A549 (cell line): ENCODE data around the gene ZNF423. TPM values are rescaled to one million over a fixed set of nuclear protein-coding genes. Genes with fewer than 3 reads are reported as not detected.

Experiments
- ATAC-seq, 2 experiments: fragments of 200-7000 bp in 1 of 2; fragments of >200 bp in 1 of 2; cut with Nextera tagmentation in 1 of 2; cut with Tn5 transposase in 1 of 2; 3 replicates each; pipeline versions ENCODE4 v1.8.0 to v1.9.1; 2018 to 2020; ENCODE audit warnings: mild to moderate bottlenecking in 1 of 2, moderate library complexity in 1 of 2
- CTCF ChIA-PET: fragments of 300-600 bp; sonication (Branson Sonifier 250); formaldehyde crosslinking; extraction: SDS; loops from one replicate; lab custom pipeline; 2021; ENCODE audit warnings: antibody characterized with exemption, inconsistent platforms; lab: Yijun Ruan, JAX
- POLR2A ChIA-PET: fragments of 350-600 bp; formaldehyde crosslinking; extraction: SDS; loops from one replicate; lab custom pipeline; 2021; ENCODE audit warnings: antibody characterized with exemption, inconsistent platforms; lab: Yijun Ruan, JAX
- DNase-seq, 2 experiments: peaks; one replicate each; pipeline versions ENCODE4 v3.0.0 to v3.0.0-alpha.2; 2011 to 2016; ENCODE audit warnings: low read depth in 1 of 2, low spot score in 1 of 2
- FAIRE-seq: peaks from 2 replicates; lab custom pipeline; 2011; peaks lifted over from hg19 to GRCh38; lab: Jason Lieb, UNC
- H3K27ac ChIP-seq, 2 experiments: fragments of >200 bp; sonication (Bioruptor Twin); formaldehyde crosslinking; 3 replicates each; pipeline ENCODE4 v1.5.1; 2016 to 2017
- H3K4me1 ChIP-seq: fragments of >200 bp; sonication (Bioruptor Twin); formaldehyde crosslinking; 3 replicates; pipeline ENCODE4 v1.6.1; 2016
- H3K4me2 ChIP-seq: fragments of >200 bp; sonication (Bioruptor Twin); formaldehyde crosslinking; 3 replicates; pipeline ENCODE4 v1.6.1; 2016
- H3K4me3 ChIP-seq: fragments of >200 bp; sonication (Bioruptor Twin); formaldehyde crosslinking; 3 replicates; pipeline ENCODE4 v1.5.1; 2016
- H3K9me3 ChIP-seq: fragments of >200 bp; sonication (Bioruptor Twin); formaldehyde crosslinking; 3 replicates; pipeline ENCODE4 v1.6.1; 2016
- CHD4 ChIP-seq: fragments of 200-600 bp; sonication (generic); IDR thresholded peaks from 2 replicates; pipeline ENCODE4 v1.6.1; 2016; ENCODE audit warnings: antibody characterized with exemption, mild to moderate bottlenecking, borderline replicate concordance
- CTCF ChIP-seq: fragments of >200 bp; sonication (Bioruptor Twin); formaldehyde crosslinking; IDR thresholded peaks from 3 replicates; pipeline ENCODE4 v1.5.1; 2016
- EHF ChIP-seq: fragments of 250-450 bp; sonication (Bioruptor Pico); IDR thresholded peaks from 2 replicates; pipeline ENCODE4 v1.5.0; 2020; ENCODE audit warnings: mild to moderate bottlenecking
- EP300 ChIP-seq, 2 experiments: fragments of >200 bp; sonication (Bioruptor Twin); formaldehyde crosslinking; IDR thresholded peaks; 2 replicates in 1 of 2; 3 replicates in 1 of 2; pipeline ENCODE4 v1.6.1; 2016 to 2017
- HES2 ChIP-seq: fragments of >200 bp; sonication (Bioruptor Twin); formaldehyde crosslinking; IDR thresholded peaks from 2 replicates; pipeline ENCODE4 v1.6.1; 2016
- HOXB5 ChIP-seq: fragments of 250-450 bp; sonication (Bioruptor Pico); IDR thresholded peaks from 2 replicates; pipeline ENCODE4 v1.5.0; 2020; ENCODE audit warnings: mild to moderate bottlenecking, moderate library complexity
- JUN ChIP-seq, 2 experiments: fragments of >200 bp; sonication (Bioruptor Twin); formaldehyde crosslinking; IDR thresholded peaks; 2 replicates in 1 of 2; 3 replicates in 1 of 2; pipeline ENCODE4 v1.6.1; 2016 to 2017
- JUNB ChIP-seq: fragments of >200 bp; sonication (Bioruptor Twin); formaldehyde crosslinking; IDR thresholded peaks from 2 replicates; pipeline ENCODE4 v1.6.1; 2016
- KDM1A ChIP-seq: fragments of 200-600 bp; sonication (generic); IDR thresholded peaks from 2 replicates; pipeline ENCODE4 v1.6.1; 2016; ENCODE audit warnings: low read depth, mild to moderate bottlenecking
- KDM5A ChIP-seq: fragments of 200-600 bp; sonication (generic); IDR thresholded peaks from 2 replicates; pipeline ENCODE4 v1.6.1; 2016; ENCODE audit warnings: antibody characterized with exemption, mild to moderate bottlenecking
- MAFK ChIP-seq: fragments of 450-650 bp; IDR thresholded peaks from 2 replicates; pipeline ENCODE4 v1.6.1; 2014; ENCODE audit not compliant: partially characterized antibody
- PHF8 ChIP-seq: fragments of 200-600 bp; sonication (generic); IDR thresholded peaks from 2 replicates; pipeline ENCODE4 v1.6.1; 2016; ENCODE audit warnings: low read depth, mild to moderate bottlenecking, antibody characterized with exemption, moderate library complexity, borderline replicate concordance
- POLR2AphosphoS2 ChIP-seq: conservative IDR thresholded peaks from 2 replicates; pipeline ENCODE4 v1.6.1; 2012; ENCODE audit warnings: low read length, improper control_type of control experiment, inconsistent platforms
- RAD21 ChIP-seq, 2 experiments: fragments of >200 bp in 1 of 2; sonication (Bioruptor Twin) in 1 of 2; formaldehyde crosslinking in 1 of 2; IDR thresholded peaks in 1 of 2; conservative IDR thresholded peaks in 1 of 2; 2 replicates in 1 of 2; 3 replicates in 1 of 2; pipeline ENCODE4 v1.6.1; 2012 to 2018; ENCODE audit warnings: inconsistent platforms in 1 of 2
- RFX5 ChIP-seq: fragments of 450-650 bp; IDR thresholded peaks from 2 replicates; pipeline ENCODE4 v1.7.1; 2014; ENCODE audit warnings: antibody characterized with exemption, mild to moderate bottlenecking, moderate library complexity
- RNF2 ChIP-seq: fragments of 200-600 bp; sonication (generic); IDR thresholded peaks from 2 replicates; pipeline ENCODE4 v1.6.1; 2016; ENCODE audit warnings: low read depth, mild to moderate bottlenecking, antibody characterized with exemption, moderate library complexity, borderline replicate concordance
- SMC3 ChIP-seq: fragments of >200 bp; sonication (Bioruptor Twin); formaldehyde crosslinking; IDR thresholded peaks from 3 replicates; pipeline ENCODE4 v1.6.1; 2018; ENCODE audit warnings: inconsistent platforms
- ZFP36 ChIP-seq: fragments of 450-650 bp; IDR thresholded peaks from 2 replicates; pipeline ENCODE4 v1.6.1; 2014; ENCODE audit warnings: borderline replicate concordance; ENCODE audit not compliant: partially characterized antibody
- WGBS: methylation state at CpG from one replicate; pipeline ENCODE4 v1.1.6; 2017; ENCODE audit errors: missing lambda C conversion rate; 5-methylcytosine and 5-hydroxymethylcytosine counted together
- polyA plus RNA-seq, 4 experiments: library from polyadenylated mRNA; depleted of rRNA in 3 of 4; stranded (reverse); fragments of >200 nt; fragmentation: RNase III in 1 of 4; extraction: RNeasy Plus Mini Kit Qiagen cat#74134 plus additional on column Dnase treatment in 1 of 4; gene quantifications; 2 replicates in 3 of 4; 3 replicates in 1 of 4; pipeline ENCODE4 v1.2.3, GENCODE V29; 2011 to 2017
- TF ChIP-seq, protein P1 (sequence below): fragments of 200-600 bp; sonication (generic); IDR thresholded peaks from 2 replicates; pipeline ENCODE4 v1.6.1; 2016; ENCODE audit warnings: antibody characterized with exemption, mild to moderate bottlenecking, moderate library complexity

The ZNF423 gene
- polyA plus RNA-seq, 2 of the 4 experiments (the other 2 are of a cell fraction) = 0.04 to 0.10 TPM

DNA sequence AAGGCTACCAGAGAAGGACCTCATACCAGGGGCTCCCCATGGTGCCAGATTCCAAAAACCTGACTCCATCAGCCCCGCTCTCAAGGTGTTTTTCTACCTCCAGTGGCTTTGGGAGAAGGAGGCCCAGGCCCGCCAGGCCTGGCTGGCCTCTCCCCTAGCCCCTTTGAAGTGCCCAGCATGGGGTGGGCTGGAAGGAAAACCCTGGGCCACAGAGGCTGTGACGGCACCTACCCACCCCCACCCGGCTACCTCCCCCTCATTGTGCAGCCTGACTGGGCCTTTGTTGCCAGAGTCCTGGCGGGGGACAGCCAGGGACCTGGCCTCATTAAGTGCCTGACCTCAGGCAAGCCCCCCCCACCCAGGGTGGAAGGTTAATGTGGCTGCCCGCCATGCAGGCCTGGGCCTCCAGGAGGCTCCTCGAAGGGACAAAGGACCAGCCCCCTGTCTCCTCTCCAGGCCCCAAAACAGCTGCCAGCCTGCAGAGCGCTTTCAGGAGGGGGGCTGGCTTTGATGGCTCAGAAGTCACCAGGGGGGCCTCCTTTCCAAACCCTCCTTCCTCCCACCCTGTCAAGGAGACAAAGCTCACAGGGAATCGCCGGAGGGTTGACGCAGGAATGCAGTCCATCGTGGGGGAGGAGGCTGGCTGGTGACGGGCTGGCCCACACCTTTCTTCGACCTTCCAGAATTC lies 159.4 kb downstream of the ZNF423 start (continued):
- no peak for TF ChIP-seq JUN (IDR thresholded peaks at IDR 0.05)
- TF ChIP-seq, protein P1, sequence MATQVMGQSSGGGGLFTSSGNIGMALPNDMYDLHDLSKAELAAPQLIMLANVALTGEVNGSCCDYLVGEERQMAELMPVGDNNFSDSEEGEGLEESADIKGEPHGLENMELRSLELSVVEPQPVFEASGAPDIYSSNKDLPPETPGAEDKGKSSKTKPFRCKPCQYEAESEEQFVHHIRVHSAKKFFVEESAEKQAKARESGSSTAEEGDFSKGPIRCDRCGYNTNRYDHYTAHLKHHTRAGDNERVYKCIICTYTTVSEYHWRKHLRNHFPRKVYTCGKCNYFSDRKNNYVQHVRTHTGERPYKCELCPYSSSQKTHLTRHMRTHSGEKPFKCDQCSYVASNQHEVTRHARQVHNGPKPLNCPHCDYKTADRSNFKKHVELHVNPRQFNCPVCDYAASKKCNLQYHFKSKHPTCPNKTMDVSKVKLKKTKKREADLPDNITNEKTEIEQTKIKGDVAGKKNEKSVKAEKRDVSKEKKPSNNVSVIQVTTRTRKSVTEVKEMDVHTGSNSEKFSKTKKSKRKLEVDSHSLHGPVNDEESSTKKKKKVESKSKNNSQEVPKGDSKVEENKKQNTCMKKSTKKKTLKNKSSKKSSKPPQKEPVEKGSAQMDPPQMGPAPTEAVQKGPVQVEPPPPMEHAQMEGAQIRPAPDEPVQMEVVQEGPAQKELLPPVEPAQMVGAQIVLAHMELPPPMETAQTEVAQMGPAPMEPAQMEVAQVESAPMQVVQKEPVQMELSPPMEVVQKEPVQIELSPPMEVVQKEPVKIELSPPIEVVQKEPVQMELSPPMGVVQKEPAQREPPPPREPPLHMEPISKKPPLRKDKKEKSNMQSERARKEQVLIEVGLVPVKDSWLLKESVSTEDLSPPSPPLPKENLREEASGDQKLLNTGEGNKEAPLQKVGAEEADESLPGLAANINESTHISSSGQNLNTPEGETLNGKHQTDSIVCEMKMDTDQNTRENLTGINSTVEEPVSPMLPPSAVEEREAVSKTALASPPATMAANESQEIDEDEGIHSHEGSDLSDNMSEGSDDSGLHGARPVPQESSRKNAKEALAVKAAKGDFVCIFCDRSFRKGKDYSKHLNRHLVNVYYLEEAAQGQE = no peak

GRCh38 chr16:49695782-49696413 lies 160.0 kb downstream of the ZNF423 start:
- no peak for TF ChIP-seq PHF8
- no peak for TF ChIP-seq KDM5A
- no peak for TF ChIP-seq CHD4
- TF ChIP-seq, protein P1 = no peak
- TF ChIP-seq KDM1A = no peak
- TF ChIP-seq JUNB = no peak
- TF ChIP-seq RFX5 = no peak
- TF ChIP-seq MAFK = no peak
- no peak for TF ChIP-seq RAD21 (conservative IDR thresholded peaks at IDR 0.05 in 1 of 2, IDR thresholded peaks at IDR 0.05 in 1 of 2)
- TF ChIP-seq RNF2 = no peak
- TF ChIP-seq ZFP36 = no peak
- TF ChIP-seq CTCF = no peak
- TF ChIP-seq SMC3 = no peak
- TF ChIP-seq EHF (CRISPR knock-in tag) = no peak
- no peak for TF ChIP-seq EP300 (IDR thresholded peaks at IDR 0.05)
- no peak for TF ChIP-seq HES2
- TF ChIP-seq POLR2AphosphoS2 = no peak
- TF ChIP-seq HOXB5 (CRISPR knock-in tag) = no peak
- Histone ChIP-seq H3K4me2 (no peak overlapping the region), H3K4me1 (no peaks in the 10 kb centered on the region), H3K9me3 (no peaks in the 10 kb centered on the region), H3K4me3 (no peak overlapping the region), H3K27ac (no peak overlapping the region)
- ChIA-PET POLR2A (no interaction called here), CTCF (interaction anchor here (1.2 to 1.3 kb wide), 2 partner anchors 9 to 161 kb away, joined by 3 read pairs; no protein-coding TSS in a partner anchor)
- ATAC-seq (no peak), DNase-seq (no peak), FAIRE-seq (no peak)
- WGBS = 57% methylated on average over 5 of the region's 5 CpGs
